HEK293T (cell line): ENCODE data around the gene FANCG.
A peak's percentile ranks its signal among the peaks of the same experiment; 100 is the strongest.

Experiments used
- CTCF ChIA-PET: fragments of 350-600 bp; formaldehyde crosslinking; extraction: SDS; loops from one replicate; lab custom pipeline; 2021; ENCODE audit warnings: antibody characterized with exemption, inconsistent platforms; lab: Yijun Ruan, JAX
- POLR2A ChIA-PET: fragments of 350-600 bp; formaldehyde crosslinking; extraction: SDS; loops from one replicate; lab custom pipeline; 2020; ENCODE audit warnings: antibody characterized with exemption, inconsistent platforms; lab: Yijun Ruan, JAX
- DNase-seq: peaks from one replicate; pipeline ENCODE4 v3.0.0; 2012; ENCODE audit warnings: mixed read lengths; ENCODE audit errors: extremely low spot score
- ARNT ChIP-seq: fragments of 450-650 bp; IDR thresholded peaks from 2 replicates; pipeline ENCODE4 v1.6.1; 2017; ENCODE audit warnings: mild to moderate bottlenecking
- BHLHE40 ChIP-seq: fragments of 450-650 bp; IDR thresholded peaks from 2 replicates; pipeline ENCODE4 v1.6.1; 2016; ENCODE audit warnings: mild to moderate bottlenecking, moderate library complexity, borderline replicate concordance
- CTBP1 ChIP-seq: fragments of 450-650 bp; IDR thresholded peaks from 2 replicates; pipeline ENCODE4 v1.6.1; 2016; ENCODE audit warnings: borderline replicate concordance
- ELF4 ChIP-seq: fragments of 450-650 bp; IDR thresholded peaks from 2 replicates; pipeline ENCODE4 v1.6.1; 2017; ENCODE audit warnings: antibody characterized with exemption
- FOXA1 ChIP-seq: fragments of 450-650 bp; IDR thresholded peaks from 2 replicates; pipeline ENCODE4 v1.6.1; 2016; ENCODE audit warnings: mild to moderate bottlenecking
- FOXK2 ChIP-seq: fragments of 450-650 bp; IDR thresholded peaks from 2 replicates; pipeline ENCODE4 v1.6.1; 2016; ENCODE audit warnings: mild to moderate bottlenecking
- FOXM1 ChIP-seq: fragments of 450-650 bp; IDR thresholded peaks from 2 replicates; pipeline ENCODE4 v1.6.1; 2017; ENCODE audit warnings: mild to moderate bottlenecking, borderline replicate concordance
- HDGF ChIP-seq: fragments of 450-650 bp; IDR thresholded peaks from 2 replicates; pipeline ENCODE4 v1.6.1; 2017; ENCODE audit warnings: antibody characterized with exemption, borderline replicate concordance
- L3MBTL2 ChIP-seq: fragments of 450-650 bp; conservative IDR thresholded peaks from 2 replicates; pipeline ENCODE4 v1.6.1; 2016; ENCODE audit warnings: mild to moderate bottlenecking
- LEF1 ChIP-seq: fragments of 450-650 bp; IDR thresholded peaks from 2 replicates; pipeline ENCODE4 v1.6.1; 2017; ENCODE audit warnings: mild to moderate bottlenecking, borderline replicate concordance
- NFRKB ChIP-seq: fragments of 450-650 bp; IDR thresholded peaks from 2 replicates; pipeline ENCODE4 v1.6.1; 2016; ENCODE audit warnings: mild to moderate bottlenecking, moderate library complexity
- SP1 ChIP-seq: fragments of 450-650 bp; IDR thresholded peaks from 2 replicates; pipeline ENCODE4 v1.6.1; 2017
- SUZ12 ChIP-seq: fragments of 450-650 bp; IDR thresholded peaks from 2 replicates; pipeline ENCODE4 v1.6.1; 2016; ENCODE audit warnings: mild to moderate bottlenecking
- TARDBP ChIP-seq: fragments of 450-650 bp; IDR thresholded peaks from 2 replicates; pipeline ENCODE4 v1.6.1; 2016
- ZNF384 ChIP-seq: fragments of 450-650 bp; IDR thresholded peaks from 2 replicates; pipeline ENCODE4 v1.6.1; 2016
- TF ChIP-seq, protein P1 (sequence below): fragments of 450-650 bp; IDR thresholded peaks from 2 replicates; pipeline ENCODE4 v1.6.1; 2016

The FANCG gene

DNA sequence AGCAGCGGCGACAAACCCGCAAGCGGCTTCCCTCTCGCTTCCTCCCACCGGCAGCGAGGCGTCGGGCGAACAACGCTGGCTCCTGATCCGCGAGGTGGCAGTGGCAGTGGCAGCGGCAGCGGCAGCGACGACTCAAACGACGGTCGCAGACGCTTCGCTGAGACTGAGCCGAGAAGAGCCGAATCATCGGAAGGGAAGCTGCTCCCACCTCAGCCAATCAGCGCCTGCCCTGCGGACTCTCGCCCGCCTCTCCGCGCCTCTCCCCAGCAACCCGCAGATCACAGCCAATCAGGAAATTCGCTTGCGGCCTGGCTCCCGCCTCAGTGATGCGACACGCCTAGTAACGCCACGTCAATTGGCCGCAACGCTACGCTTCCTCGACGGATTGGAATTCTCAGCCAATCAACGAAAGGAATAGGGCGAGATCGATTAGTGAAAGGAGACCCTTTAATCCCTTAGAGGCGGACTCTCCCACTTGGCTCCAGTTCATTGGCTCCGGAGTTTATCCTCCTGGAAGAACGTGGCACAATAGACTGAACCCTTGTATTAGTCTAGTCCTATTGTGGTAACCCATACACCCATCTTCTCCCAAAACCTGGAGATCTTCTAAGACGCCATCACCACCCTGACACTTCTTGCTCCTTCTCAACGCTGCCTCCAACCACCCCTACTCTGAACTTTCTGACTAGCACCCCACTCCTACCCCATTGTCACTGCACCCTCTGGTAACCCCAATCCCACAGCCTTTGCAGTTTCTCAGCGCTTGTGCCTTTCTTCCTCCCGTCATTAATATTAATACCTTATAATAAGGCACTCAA is 7.1 kb downstream of the FANCG start, which contains the start of gene VCP:
TSS of gene VCP (minus strand) at position 165 of the 818 bp plus-strand sequence. CDS start 272 bp downstream, outside the sequence.
- no peak for TF ChIP-seq ELF4
- TF ChIP-seq, protein P1, sequence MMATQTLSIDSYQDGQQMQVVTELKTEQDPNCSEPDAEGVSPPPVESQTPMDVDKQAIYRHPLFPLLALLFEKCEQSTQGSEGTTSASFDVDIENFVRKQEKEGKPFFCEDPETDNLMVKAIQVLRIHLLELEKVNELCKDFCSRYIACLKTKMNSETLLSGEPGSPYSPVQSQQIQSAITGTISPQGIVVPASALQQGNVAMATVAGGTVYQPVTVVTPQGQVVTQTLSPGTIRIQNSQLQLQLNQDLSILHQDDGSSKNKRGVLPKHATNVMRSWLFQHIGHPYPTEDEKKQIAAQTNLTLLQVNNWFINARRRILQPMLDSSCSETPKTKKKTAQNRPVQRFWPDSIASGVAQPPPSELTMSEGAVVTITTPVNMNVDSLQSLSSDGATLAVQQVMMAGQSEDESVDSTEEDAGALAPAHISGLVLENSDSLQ = peak; percentile 97
- ChIA-PET POLR2A (interaction anchor here (0.8 to 3.3 kb wide), 9 partner anchors 8 to 78 kb away, joined by 4 to 28 read pairs (median 6); partner anchors contain the start of gene FANCG), CTCF (interaction anchor here (0.6 to 1.3 kb wide), 2 partner anchors 20 to 208 kb away, joined by 3 to 4 read pairs; no protein-coding TSS in a partner anchor)
- DNase-seq = peak; percentile 97

DNA sequence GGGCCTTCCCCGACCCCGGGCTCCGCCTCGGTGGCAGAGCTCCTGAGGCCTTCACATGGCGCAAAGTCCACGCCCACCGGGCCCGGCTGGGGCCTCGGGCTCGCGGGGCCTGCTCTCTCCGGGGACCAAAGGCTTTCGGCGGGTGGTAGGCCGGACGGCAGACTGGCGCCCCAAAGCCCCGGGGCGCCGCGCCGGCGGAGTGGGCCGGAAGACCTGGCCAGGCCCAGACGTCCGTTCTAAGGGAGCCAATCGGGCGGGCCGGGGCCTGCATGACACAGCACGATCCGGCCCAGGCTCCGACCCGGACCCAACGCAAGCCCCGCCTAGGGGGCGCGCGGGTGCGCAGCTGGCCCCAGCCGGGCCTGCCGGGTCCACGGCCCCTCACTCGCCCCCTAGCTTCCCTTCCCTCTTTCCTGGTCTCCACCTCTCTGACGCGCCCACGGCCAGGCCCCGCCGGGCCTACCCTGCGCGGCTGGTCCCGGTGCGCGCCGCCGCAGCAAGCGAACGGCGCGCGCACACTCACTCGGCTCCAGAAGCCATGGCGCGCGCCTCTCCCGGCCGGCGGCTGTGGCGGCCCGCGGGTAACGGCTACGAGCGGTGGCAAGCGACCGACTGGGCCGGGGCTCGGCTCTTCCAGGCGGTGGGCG is 7.8 kb downstream of the FANCG start:
- ChIA-PET POLR2A (interaction anchor here (0.6 to 3.3 kb wide), 15 partner anchors 9 to 82 kb away, joined by 3 to 28 read pairs (median 5); partner anchors contain the start of genes DNAJB5, FANCG and PIGO), CTCF (interaction anchor here (0.6 to 1.3 kb wide), 2 partner anchors 20 to 207 kb away, joined by 3 to 4 read pairs; no protein-coding TSS in a partner anchor)
- DNase-seq = peak; percentile 66
- TF ChIP-seq ARNT (no peak), SP1 (no peak), FOXA1 (no peak), HDGF (no peak), BHLHE40 (no peak), TARDBP (no peak), FOXM1 (no peak), L3MBTL2 (no peak), CTBP1 (no peak), SUZ12 (no peak), ELF4 (no peak), LEF1 (no peak)
- TF ChIP-seq, protein P1 = no peak

DNA sequence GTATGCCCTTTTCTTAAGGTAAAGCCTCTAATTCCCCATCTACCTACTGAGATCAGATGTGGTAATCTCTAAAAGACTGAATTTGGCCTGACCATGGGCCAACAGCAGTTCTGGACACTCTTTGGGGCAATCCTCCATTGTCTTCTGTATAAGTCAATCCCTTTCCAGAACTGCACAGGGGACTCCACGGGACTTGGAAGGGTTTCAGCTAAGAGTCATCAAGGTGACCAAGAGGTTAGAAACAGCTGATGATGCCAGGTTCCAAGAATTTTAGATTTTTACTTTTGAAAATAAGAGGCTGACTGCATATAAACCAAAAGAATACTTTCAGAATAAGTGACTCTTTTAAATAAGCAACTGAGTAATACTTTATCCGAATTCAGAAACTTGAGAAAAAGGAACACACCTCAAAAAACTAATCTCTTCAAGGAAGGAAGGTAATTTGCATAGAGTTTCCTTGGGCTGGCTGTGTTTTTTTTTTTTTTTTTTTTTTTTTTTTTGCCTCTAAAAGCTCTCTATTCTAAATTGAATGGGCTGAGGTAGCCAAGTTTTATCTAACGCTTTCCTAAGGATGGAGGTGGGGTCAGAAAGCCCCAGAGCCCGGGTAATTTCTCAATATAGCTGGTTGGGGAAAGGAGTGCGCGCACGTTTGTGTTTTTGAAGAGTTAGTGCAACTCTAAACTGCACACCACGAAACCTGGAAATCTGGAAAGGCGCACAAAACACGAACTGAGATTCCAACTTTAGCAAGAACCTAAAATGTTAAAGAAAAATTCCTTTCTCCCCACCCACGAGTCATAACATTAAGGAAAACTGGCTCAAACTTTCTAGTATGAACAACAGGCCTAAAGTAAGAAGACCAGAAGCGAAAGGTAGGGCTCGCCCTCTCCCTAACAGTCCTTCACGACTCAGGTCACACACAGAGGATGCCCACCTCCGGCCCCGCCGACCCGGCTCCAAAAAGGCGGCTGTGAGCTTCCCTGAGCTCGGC is 8.6 kb downstream of the FANCG start:
- no peak for DNase-seq
- POLR2A ChIA-PET = interaction anchor here (0.6 to 3.3 kb wide), 13 partner anchors 10 to 81 kb away, joined by 3 to 28 read pairs (median 5); partner anchors contain the start of genes DNAJB5, FANCG and PIGO
- CTCF ChIA-PET = interaction anchor here (0.6 to 1.3 kb wide), 2 partner anchors 21 to 206 kb away, joined by 3 to 4 read pairs; no protein-coding TSS in a partner anchor
- TF ChIP-seq LEF1 (no peak), FOXA1 (no peak), SUZ12 (no peak), SP1 (no peak), ZNF384 (no peak), CTBP1 (no peak)

DNA sequence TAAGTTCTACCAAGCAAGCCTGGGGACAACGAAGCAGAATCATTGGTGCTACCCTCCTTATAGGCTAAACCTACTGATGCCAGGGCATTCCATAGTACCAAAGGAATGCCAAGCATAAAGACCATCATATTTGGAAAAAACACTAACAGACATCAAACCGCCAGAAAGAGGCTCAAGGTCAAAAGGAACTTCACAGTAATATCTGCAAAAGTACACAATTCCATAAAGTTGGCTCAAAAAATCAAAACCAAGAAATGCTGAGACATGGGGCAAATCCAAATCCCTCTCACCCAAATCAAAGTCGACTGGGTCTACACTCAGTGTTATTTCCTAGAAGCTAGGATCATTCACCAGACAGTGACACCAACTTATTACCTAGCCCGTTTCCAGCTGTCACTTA is 10.7 kb downstream of the FANCG start:
- no peak for DNase-seq
- TF ChIP-seq FOXM1 (no peak), HDGF (no peak), TARDBP (no peak), CTBP1 (no peak), FOXA1 (no peak), LEF1 (no peak), SUZ12 (no peak)
- TF ChIP-seq, protein P1 = no peak
- ChIA-PET POLR2A (no interaction called here), CTCF (no interaction called here)

DNA sequence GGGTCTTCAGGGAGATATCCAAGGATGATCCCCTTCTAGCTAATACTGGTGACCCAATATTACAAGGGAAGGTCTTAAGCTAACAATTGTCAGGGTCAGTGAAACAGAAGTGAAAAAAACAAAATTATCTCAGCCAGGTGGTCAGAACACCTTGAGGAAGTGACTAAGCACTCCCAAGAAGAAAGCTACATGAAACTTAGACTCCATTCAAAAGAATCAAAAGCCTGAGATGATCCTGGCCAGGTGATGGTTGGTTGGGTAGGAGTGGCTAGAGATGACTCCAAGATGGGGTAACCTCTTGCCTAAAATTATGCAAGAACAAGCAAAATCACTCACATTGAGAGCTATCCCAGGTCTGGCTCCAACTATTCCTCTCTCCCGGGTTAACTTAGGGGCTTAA is 12.7 kb downstream of the FANCG start:
- no peak for TF ChIP-seq NFRKB
- no peak for TF ChIP-seq ELF4
- no peak for TF ChIP-seq HDGF
- no peak for TF ChIP-seq LEF1
- no peak for TF ChIP-seq FOXK2
- no peak for TF ChIP-seq FOXA1
- TF ChIP-seq TARDBP = no peak
- TF ChIP-seq CTBP1 = no peak
- TF ChIP-seq, protein P1 = no peak
- DNase-seq = no peak
- CTCF ChIA-PET = no interaction called here
- POLR2A ChIA-PET = no interaction called here
